GM03348 (cell line): ENCODE data around the gene NPIPB6.
"Not testable (repeated sequence)": the region's sequence is repeated elsewhere in the genome, so short reads cannot be mapped to it uniquely, and the experiment has no call there.

Source experiments
- DNase-seq: peaks from one replicate; pipeline ENCODE4 v3.0.0; 2012; ENCODE audit warnings: low spot score

Gene NPIPB6

DNA sequence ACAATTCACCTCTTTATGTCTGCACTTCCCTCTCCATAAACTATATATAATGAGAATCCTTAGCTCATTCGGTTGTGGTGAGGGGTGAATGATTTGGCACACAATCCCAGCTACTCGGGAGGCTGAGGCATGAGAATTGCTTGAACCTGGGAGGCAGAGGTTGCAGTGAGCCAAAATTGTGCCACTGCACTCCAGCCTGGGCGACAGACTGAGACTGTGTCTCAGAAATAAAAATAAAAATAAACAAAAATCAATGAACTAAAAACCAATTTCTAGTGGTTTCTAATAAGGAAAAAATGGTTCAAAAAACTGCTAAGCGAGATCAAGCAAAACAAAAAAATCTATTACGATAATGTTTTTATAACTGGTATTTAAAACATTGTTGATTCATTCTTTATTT is at the start of gene NPIPB6:
Gene NPIPB6 (minus strand): TSS at position 101 of the 400 bp plus-strand sequence. CDS start 686 bp downstream, outside the sequence.
- not testable (repeated sequence) for DNase-seq

GRCh38 chr16:28403220-28404072 is 40.1 kb upstream of the NPIPB6 start, which contains the start of gene EIF3CL:
Gene EIF3CL, minus strand, starts transcription at chr16:28403841. Its CDS starts 223 bp downstream, at chr16:28403618.
- DNase-seq: not testable (repeated sequence)

- DNase-seq: not testable (repeated sequence)
These were observed 28.7 kb upstream of the NPIPB6 start for GRCh38 chr16:28392054-28392453.

DNA sequence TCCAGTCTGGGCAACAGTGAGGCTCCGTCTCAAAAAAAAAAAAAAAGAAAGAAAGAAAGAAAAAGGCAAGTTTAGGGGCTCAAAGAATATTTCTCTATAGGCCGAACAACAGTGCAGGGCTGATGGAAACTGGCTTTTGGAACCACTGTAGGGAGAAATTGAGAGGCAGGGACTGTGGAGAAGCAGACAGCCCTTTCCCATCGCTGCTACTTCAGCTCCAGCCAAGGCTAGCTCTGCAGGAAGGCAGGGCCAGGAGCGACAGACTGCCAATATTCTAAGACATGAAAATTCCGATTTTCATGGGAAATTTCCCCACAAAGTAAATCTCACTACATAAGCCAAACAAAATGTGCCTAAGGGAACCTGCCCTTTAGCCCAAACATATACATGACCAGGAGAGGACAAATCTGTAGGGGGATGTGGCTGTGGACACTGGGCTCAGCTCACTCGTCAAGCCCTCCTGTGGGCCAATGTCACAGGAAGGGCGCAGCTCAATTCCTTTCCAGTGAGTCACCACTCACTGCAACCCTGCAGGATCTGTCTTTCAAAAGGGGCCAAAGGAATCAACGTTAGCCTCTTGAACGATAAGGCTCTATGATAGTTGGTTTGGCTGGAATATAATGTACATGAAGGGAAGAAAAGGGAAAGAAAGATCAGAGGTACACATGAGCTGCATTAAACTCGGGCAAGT is 19.0 kb upstream of the NPIPB6 start:
- not testable (repeated sequence) for DNase-seq

DNA sequence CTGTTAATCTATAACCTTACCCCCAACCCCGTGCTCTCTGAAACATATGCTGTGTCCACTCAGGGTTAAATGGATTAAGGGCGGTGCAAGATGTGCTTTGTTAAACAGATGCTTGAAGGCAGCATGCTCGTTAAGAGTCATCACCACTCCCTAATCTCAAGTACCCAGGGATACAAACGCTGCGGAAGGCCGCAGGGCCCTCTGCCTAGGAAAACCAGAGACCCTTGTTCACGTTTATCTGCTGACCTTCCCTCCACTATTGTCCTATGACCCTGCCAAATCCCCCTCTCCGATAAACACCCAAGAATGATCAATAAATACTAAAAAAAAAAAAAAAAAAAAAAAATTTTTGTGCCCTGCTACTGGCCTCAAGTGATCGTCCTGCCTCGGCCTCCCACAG is 14.5 kb upstream of the NPIPB6 start:
- DNase-seq: not testable (repeated sequence)

GRCh38 chr16:28377108-28377625 is 13.9 kb upstream of the NPIPB6 start:
- not testable (repeated sequence) for DNase-seq

DNA sequence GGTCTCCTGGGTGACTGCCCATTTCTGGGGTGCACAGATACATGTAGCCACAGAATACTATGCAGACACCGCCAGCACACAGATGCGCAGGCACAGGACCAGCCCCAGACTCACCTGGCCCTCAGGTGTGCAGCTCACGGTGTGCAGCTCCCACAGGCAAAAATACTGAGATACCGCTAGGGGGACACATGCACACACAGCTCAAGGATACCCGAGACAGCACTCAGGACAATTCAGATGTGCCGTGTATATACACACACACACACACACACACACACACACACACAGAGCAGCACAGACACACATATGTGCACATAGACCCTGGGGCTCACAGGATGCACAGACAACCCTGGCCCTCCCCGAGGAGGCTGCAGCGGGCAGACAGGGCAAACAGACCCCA is 11.8 kb upstream of the NPIPB6 start:
- not testable (repeated sequence) for DNase-seq

DNA sequence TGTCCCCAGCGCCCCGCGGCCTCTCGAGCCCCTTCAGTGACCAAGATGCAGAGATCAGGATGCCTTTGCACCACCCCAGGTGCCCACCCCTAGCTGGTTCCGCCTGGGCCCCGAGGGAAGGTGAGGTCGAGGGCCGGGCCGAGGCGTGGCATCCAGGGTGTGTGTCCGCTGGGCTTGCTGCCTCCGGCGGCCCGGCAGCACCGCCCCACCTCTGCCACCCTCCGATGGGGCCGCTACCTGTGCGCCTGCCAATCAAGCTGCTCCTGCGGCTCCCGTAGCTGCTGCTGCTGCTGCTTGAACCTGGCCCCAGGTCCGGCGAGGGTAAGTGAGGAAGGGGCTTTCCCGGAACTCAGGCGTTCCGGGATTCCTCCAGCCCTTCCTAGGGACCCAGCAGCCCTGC is 11.0 kb upstream of the NPIPB6 start:
- DNase-seq: not testable (repeated sequence)

GRCh38 chr16:28367926-28368325 is 4.6 kb upstream of the NPIPB6 start:
- not testable (repeated sequence) for DNase-seq

DNA sequence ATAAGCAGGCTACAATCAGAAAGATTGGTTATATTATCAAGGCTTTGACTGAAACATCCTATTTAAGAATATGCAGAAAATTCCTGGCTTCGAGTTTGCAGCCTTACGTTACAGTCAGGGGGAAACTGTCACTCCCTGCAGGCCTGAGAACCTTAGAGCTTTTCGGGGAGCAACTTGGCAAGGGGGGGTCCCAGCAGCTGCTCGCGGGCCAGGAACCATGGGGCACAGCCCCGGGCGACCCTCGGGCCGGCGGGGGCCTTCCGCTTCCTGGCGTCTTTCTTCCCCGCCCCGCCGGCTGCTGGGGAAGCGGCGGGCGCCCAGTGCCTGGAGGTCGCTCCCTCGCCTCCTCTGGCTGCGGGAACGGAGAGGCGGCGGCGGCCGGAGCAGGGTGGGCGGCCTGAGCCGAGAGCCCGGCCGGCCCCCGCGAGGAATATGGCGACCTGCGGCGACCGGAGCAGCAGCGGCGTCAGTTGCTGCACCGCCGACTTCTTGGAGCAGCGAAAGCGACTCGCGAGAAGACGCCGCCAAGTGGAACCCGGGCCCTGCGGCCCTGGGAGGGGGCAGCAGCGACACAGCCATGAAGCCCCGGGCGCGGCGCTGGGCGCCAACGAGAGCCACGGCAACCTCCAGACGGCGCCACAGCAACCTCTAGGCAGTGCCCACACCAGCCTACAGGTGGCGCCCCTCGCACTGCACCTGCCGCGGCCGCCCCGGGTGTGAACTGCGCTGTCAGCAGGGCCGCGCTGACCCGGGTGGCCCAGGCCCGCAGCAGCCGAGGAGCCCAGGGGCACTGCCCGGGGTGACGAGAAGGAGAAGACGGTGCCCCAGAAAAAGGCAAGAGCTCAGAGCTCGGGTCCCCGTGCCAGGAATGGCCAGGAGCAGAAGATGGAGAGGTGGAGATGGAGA is 1.2 kb upstream of the NPIPB6 start:
- DNase-seq: not testable (repeated sequence)

- not testable (repeated sequence) for DNase-seq
These were observed 708 bp downstream of the NPIPB6 start for GRCh38 chr16:28362600-28362999.

DNA sequence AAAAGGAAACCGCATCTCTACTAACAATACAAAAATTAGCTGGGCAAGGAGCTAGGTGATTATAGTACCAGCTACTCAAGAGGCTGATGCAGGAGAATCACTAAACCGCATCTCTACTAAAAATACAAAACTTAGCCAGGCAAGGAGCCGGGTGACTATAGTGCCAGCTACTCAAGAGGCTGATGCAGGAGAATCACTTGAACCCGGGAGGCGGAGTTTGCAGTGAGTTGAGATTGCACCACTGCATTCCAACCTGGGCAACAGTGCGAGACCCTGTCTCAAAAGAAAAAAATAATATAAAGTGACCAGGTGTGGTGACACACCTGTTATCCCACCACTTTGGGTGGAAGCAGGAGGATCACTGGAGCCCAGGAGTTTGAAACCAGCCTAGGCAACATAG is 25.1 kb downstream of the NPIPB6 start:
- DNase-seq: not testable (repeated sequence)

GRCh38 chr16:28336940-28337710 is 26.2 kb downstream of the NPIPB6 start:
- DNase-seq: not testable (repeated sequence)

- not testable (repeated sequence) for DNase-seq
These were observed 27.6 kb downstream of the NPIPB6 start for GRCh38 chr16:28335678-28336077.

DNA sequence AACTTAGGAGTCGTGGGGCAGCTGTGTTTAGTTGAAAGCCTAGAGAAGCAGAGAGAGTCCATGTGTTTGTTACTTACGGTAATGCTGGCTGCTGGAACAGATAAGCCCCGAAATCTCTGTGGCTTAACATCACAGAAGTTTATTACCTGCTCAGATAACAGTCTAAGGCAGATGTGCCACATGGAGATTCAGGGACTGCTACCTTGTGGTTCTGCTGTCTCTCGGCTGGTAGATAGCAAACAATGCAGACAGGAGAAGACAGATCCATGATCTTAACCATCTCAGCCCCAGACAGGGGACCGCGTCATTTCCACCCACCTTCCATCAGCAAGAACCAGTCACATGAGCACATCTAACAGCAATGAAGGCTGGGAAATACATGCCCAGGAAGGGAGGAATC is 30.7 kb downstream of the NPIPB6 start:
- DNase-seq: not testable (repeated sequence)

DNA sequence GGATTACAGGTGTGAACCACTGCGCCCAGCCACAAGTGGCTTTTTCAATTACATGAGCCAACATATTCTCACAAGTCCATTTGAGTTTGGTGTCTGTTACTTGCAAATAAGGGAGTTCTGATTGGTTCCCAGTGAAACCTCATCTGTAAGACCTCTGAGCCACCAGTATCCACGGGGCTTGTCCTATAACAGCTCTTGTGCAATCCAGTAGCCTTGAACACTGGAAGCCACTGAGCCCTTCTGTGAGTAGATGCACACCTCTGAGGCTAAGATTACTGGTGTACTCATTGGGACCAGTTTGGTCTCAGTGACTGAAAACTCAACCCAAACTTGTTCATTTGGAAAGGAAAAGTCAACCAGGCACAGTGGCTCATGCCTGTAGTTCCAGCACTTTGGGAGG is 32.3 kb downstream of the NPIPB6 start:
- DNase-seq: not testable (repeated sequence)

GRCh38 chr16:28330232-28330631 is 33.1 kb downstream of the NPIPB6 start:
- not testable (repeated sequence) for DNase-seq

DNA sequence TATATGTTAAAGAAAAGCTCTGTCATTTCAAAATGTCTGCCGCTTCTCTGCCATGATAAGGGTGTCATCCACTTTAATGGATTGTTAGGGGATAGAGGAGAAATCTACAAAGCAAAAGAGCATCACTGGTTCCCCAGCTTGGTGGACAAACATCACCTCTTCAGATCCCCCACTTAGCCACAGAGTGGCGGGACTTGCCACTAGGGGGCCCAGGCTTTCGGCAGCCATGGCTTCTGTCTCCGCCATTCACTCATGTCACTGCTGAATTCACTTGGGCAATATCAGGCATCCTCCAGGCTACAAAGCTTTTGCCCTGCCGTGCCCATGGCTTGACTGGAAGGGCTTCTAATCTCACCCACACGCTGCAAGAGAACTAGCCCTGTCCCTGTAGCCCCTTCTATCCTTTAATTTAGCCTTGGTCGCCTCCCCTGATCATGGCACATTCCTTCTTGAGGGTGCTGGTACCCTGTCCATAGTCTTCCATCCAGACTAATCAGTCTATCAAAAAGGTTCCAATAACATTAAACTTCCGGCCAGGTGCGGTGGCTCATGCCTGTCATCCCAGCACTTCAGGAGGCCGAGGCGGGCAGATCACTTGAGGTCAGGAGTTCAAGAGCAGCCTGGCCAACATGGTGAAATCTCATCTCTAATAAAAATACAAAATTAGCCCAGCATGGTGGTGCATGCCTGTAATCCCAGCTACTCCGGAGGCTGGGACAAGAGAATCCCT is 36.3 kb downstream of the NPIPB6 start:
- peak; percentile 84 for DNase-seq

GRCh38 chr16:28324887-28325279 is 38.4 kb downstream of the NPIPB6 start:
- no peak for DNase-seq

DNA sequence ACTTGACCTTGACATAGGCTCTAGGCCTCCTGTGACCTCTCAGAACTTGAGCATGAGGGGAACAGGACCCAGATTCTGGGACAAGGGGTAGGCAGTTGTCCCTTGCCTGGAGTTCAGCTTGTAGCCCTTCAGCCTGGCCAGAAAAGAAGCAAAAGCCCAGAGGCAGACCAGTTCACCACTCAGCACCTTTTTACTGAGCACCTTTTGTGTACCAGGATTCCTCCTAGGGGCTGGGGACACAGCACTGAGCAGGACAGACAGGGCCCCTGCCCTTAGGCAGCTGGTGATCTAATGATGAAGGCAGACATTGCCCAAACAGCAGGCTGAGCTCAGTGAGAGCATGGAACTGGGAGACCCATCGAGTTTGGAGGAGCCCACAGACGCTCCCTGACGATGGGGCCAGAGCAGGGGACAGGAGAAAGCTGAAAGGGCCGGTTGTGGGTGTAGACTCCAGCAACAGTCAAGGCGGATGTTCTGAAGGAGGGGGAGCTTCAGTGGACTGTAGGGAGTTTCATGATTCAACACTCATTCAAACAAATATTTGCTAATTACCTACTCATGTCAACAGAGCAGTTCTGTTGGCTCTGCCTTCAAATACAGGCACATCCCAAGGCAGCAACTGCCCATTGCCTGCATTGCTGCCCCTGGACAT is 38.9 kb downstream of the NPIPB6 start:
- DNase-seq: no peak
